Spleen (tissue), 13 donors: ENCODE results near the gene TM4SF4. TPM values are rescaled to one million over a fixed set of nuclear protein-coding genes. Genes with fewer than 3 reads are reported as not detected.
A peak's percentile ranks its signal among the peaks of the same experiment; 100 is the strongest.

Source experiments
- DNase-seq: peaks from one replicate; pipeline ENCODE4 v3.0.0-alpha.2; 2020
- H3K27ac ChIP-seq, 8 donors: fragments of 200-600 bp; sonication (generic) in 7 of 8; 1 replicate in 4 of 8; 2 replicates in 4 of 8; pipeline versions ENCODE4 v1.5.0 to v1.8.0; 2016 to 2021; ENCODE audit warnings: inconsistent platforms in 4 of 8, mild to moderate bottlenecking in 4 of 8, moderate library complexity in 1 of 8
- H3K27me3 ChIP-seq, 7 donors: fragments of 200-600 bp; sonication (generic) in 6 of 7; replicated peaks in 1 of 7; 1 replicate in 4 of 7; 2 replicates in 3 of 7; pipeline versions ENCODE4 v1.5.0 to v1.8.0; 2016 to 2021; ENCODE audit warnings: inconsistent platforms in 3 of 7, mild to moderate bottlenecking in 1 of 7
- H3K36me3 ChIP-seq, 6 donors: fragments of 200-600 bp; sonication (generic) in 5 of 6; 1 replicate in 4 of 6; 2 replicates in 2 of 6; pipeline versions ENCODE4 v1.5.0 to v1.8.0; 2016 to 2021; ENCODE audit warnings: inconsistent platforms in 2 of 6
- H3K4me1 ChIP-seq, 6 donors: fragments of 200-600 bp; sonication (generic) in 5 of 6; 1 replicate in 3 of 6; 2 replicates in 3 of 6; pipeline versions ENCODE4 v1.5.0 to v1.8.0; 2016 to 2021; ENCODE audit warnings: inconsistent platforms in 3 of 6
- H3K4me3 ChIP-seq, 8 donors: fragments of 200-600 bp; sonication (generic) in 7 of 8; 1 replicate in 4 of 8; 2 replicates in 4 of 8; pipeline versions ENCODE4 v1.5.0 to v1.8.0; 2016 to 2021; ENCODE audit warnings: inconsistent platforms in 4 of 8, mild to moderate bottlenecking in 4 of 8, moderate library complexity in 2 of 8
- H3K9me3 ChIP-seq, 8 donors: fragments of 200-600 bp; sonication (generic) in 7 of 8; 1 replicate in 4 of 8; 2 replicates in 4 of 8; pipeline versions ENCODE4 v1.5.0 to v1.8.0; 2016 to 2021; ENCODE audit warnings: inconsistent platforms in 4 of 8
- CTCF ChIP-seq, 11 experiments: fragments of 200-600 bp in 7 of 11; fragments of 450-650 bp in 4 of 11; sonication (generic) in 4 of 11; IDR thresholded peaks in 8 of 11; conservative IDR thresholded peaks in 3 of 11; 1 replicate in 7 of 11; 2 replicates in 4 of 11; pipeline versions ENCODE4 v1.4.0 to v1.8.0; 2016 to 2021; ENCODE audit warnings: antibody characterized with exemption in 11 of 11, inconsistent platforms in 4 of 11, mild to moderate bottlenecking in 1 of 11
- POLR2A ChIP-seq, 3 donors: fragments of 450-650 bp; IDR thresholded peaks; one replicate each; pipeline ENCODE4 v1.5.1; 2017; ENCODE audit warnings: antibody characterized with exemption in 3 of 3, mild to moderate bottlenecking in 1 of 3
- POLR2AphosphoS5 ChIP-seq, 3 donors: sonication (generic); formaldehyde crosslinking; IDR thresholded peaks; one replicate each; pipeline ENCODE4 v1.5.1; 2017; ENCODE audit warnings: antibody characterized with exemption in 3 of 3
- WGBS, 5 donors: extraction: QIAGEN DNeasy Blood & Tissue Kit in 3 of 5; methylation state at CpG; one replicate each; pipeline versions ENCODE4 v1.1.5 to v1.1.7; 2013 to 2018; 5-methylcytosine and 5-hydroxymethylcytosine counted together
- intact Hi-C: fragments of 100-400 bp; cut with DNase I; formaldehyde crosslinking; loops from one replicate; pipeline ENCODE4 v1.15.0; 2023; ENCODE audit warnings: low total_unique reads
- long read RNA-seq, 2 donors: transcript quantifications; one replicate each; lab custom pipeline, GENCODE V29; 2026
- polyA plus RNA-seq, 3 donors: library from polyadenylated mRNA; stranded (reverse); fragments of 200-250 nt; gene quantifications; one replicate each; pipeline ENCODE4 v1.2.1, GENCODE V29; 2013
- total RNA-seq, 7 donors: library from RNA; depleted of rRNA in 3 of 7; stranded (reverse); fragments of >200 nt in 3 of 7; fragmentation: NEBNext Ultra II Directional in 4 of 7; extraction: Animal tissue kit (Norgen Biotek cat#: 25700) in 4 of 7; gene quantifications; one replicate each; pipeline versions ENCODE4 v1.1.0 to v1.2.1, GENCODE V29; 2016 to 2021
- donor health status: healthy with polysubstance abuse.
- donor health status: DM: no; HTN: no; CAD: no; lungs with moderate emphysema.
- donor health status: DM: no; HTN: no; CAD: no.
- donor health status: Bipolar disorder and iron deficiency.
- donor health status: healthy.
- donor health status: DM: no; HTN: no; CAD: no.
- donor health status: DM: yes; HTN: yes; CAD: no.

TM4SF4 gene
- total RNA-seq = not detected
- polyA plus RNA-seq = under 1 TPM in 2 of 3 donors, not detected in 1; 0.11 to 0.29 TPM
- long read RNA-seq, donor 1 = 0 reads
- long read RNA-seq, donor 2, transcript TM4SF4-201 (5 exons, 2,101 nt) = major isoform, 29 of 40 reads
- long read RNA-seq, donor 2, partial matches to known transcripts = 11 of 40 reads
- long read RNA-seq, donor 2, other reads (novel, unspliced or antisense) = 0 of 40 reads

GRCh38 chr3:149474250-149474817 is at the start of gene TM4SF4:
Gene TM4SF4 (plus strand): TSS chr3:149474697. CDS start chr3:149474878, 181 bp downstream.
- Histone ChIP-seq H3K4me3 (no peak within 1 kb of the TSS), H3K27ac (peak within 1 kb of the TSS in 3 of 8 donors; percentile 18 to 47 (median 26)), H3K9me3 (no peaks in the 10 kb centered on the region), H3K4me1 (peaks cover 0 to 48% (median 8%) of the 10 kb centered on the region in 6 donors), H3K36me3 (no peaks in the 10 kb centered on the region), H3K27me3 (no peaks in the 10 kb centered on the region)
- TF ChIP-seq POLR2AphosphoS5 (IDR thresholded peaks at IDR 0.05) = no peak
- TF ChIP-seq POLR2A (IDR thresholded peaks at IDR 0.05) = no peak
- no peak for TF ChIP-seq CTCF (IDR thresholded peaks at IDR 0.05 in 8 of 11, conservative IDR thresholded peaks at IDR 0.05 in 3 of 11)
- DNase-seq = no peak
- WGBS, 5 donors = 56 to 88% (median 78%) methylated on average over 5 of the region's 5 CpGs
- intact Hi-C loops = loop anchor here (10.0 kb wide), 1 partner anchor 80 kb away; no protein-coding TSS in a partner anchor

- H3K4me1 ChIP-seq = peaks cover 0 to 24% (median 11%) of the 10 kb centered on the region in 6 donors
- DNase-seq = no peak
- intact Hi-C loops = no loop called here
- WGBS, 5 donors = 41 to 68% (median 49%) methylated on average over 2 of the region's 2 CpGs
- H3K27ac ChIP-seq = peak overlapping the region in 7 of 8 donors; percentile 37 to 75 (median 44)
- H3K27me3 ChIP-seq = no peaks in the 10 kb centered on the region
- no peaks in the 10 kb centered on the region for H3K9me3 ChIP-seq
- H3K36me3 ChIP-seq = no peaks in the 10 kb centered on the region
- no peak overlapping the region for H3K4me3 ChIP-seq
- TF ChIP-seq CTCF (IDR thresholded peaks at IDR 0.05 in 8 of 11, conservative IDR thresholded peaks at IDR 0.05 in 3 of 11) (no peak), POLR2AphosphoS5 (IDR thresholded peaks at IDR 0.05) (peak in 1 of 3 donors; percentile 10)
These were observed 49.6 kb upstream of the TM4SF4 start for GRCh38 chr3:149424918-149425317.

- WGBS, 5 donors = 57 to 89% (median 76%) methylated on average over 2 of the region's 2 CpGs
- no peak for TF ChIP-seq POLR2AphosphoS5 (IDR thresholded peaks at IDR 0.05)
- no peak for TF ChIP-seq CTCF (IDR thresholded peaks at IDR 0.05 in 8 of 11, conservative IDR thresholded peaks at IDR 0.05 in 3 of 11)
- TF ChIP-seq POLR2A (IDR thresholded peaks at IDR 0.05) = no peak
- Histone ChIP-seq H3K4me3 (no peak overlapping the region), H3K9me3 (no peaks in the 10 kb centered on the region), H3K4me1 (peaks cover 0 to 24% (median 11%) of the 10 kb centered on the region in 6 donors), H3K27me3 (no peaks in the 10 kb centered on the region), H3K27ac (no peak overlapping the region), H3K36me3 (no peaks in the 10 kb centered on the region)
- DNase-seq = no peak
- intact Hi-C loops = no loop called here
These were observed 48.2 kb upstream of the TM4SF4 start for GRCh38 chr3:149426325-149426724.

- Histone ChIP-seq H3K36me3 (no peaks in the 10 kb centered on the region), H3K27ac (no peak overlapping the region), H3K4me1 (peaks cover 0 to 24% (median 11%) of the 10 kb centered on the region in 6 donors), H3K4me3 (no peak overlapping the region), H3K27me3 (no peaks in the 10 kb centered on the region), H3K9me3 (no peaks in the 10 kb centered on the region)
- TF ChIP-seq POLR2A (IDR thresholded peaks at IDR 0.05) (no peak), CTCF (IDR thresholded peaks at IDR 0.05 in 8 of 11, conservative IDR thresholded peaks at IDR 0.05 in 3 of 11) (no peak), POLR2AphosphoS5 (IDR thresholded peaks at IDR 0.05) (no peak)
- intact Hi-C loops = no loop called here
- 92 to 97% (median 95%) methylated on average over 2 of the region's 2 CpGs for WGBS, 5 donors
- DNase-seq = no peak
These were observed 46.4 kb upstream of the TM4SF4 start for GRCh38 chr3:149428087-149428486.
